ENCODE measurements around the gene ABI1.
A peak's percentile ranks its signal among the peaks of the same experiment; 100 is the strongest.

The ABI1 gene

DNA sequence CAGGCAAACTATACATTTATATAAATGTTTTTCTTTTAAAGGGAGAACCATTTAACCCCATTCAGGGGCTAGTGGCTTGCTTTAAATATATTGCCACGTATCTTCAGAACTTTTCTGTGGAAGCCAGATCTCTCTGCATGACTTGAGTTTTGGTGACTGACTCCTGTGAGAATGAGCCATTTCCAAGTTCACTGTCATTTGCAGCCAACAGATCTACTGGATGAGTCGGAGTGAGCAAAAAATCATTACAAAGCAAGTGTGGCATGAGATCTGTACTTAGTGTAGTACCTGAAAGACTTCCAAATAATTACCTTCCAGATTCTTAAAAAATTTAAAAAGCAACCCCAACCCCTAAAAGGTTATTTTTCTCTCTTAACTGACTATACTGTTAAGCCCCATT, 117.7 kb downstream of the ABI1 start:
- TF ChIP-seq, protein P1, sequence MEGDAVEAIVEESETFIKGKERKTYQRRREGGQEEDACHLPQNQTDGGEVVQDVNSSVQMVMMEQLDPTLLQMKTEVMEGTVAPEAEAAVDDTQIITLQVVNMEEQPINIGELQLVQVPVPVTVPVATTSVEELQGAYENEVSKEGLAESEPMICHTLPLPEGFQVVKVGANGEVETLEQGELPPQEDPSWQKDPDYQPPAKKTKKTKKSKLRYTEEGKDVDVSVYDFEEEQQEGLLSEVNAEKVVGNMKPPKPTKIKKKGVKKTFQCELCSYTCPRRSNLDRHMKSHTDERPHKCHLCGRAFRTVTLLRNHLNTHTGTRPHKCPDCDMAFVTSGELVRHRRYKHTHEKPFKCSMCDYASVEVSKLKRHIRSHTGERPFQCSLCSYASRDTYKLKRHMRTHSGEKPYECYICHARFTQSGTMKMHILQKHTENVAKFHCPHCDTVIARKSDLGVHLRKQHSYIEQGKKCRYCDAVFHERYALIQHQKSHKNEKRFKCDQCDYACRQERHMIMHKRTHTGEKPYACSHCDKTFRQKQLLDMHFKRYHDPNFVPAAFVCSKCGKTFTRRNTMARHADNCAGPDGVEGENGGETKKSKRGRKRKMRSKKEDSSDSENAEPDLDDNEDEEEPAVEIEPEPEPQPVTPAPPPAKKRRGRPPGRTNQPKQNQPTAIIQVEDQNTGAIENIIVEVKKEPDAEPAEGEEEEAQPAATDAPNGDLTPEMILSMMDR (IDR thresholded peaks at IDR 0.05; ENCODE audit: low read depth, low read length) = no peak
- DNase-seq (ENCODE audit: low read depth in 2 of 2) = peak in 1 of 2 donors; percentile 11
- no peak overlapping the region for H3K4me3 ChIP-seq (replicated peaks in 1 of 2; ENCODE audit: low read depth in 2 of 2, low read length in 2 of 2)

DNA sequence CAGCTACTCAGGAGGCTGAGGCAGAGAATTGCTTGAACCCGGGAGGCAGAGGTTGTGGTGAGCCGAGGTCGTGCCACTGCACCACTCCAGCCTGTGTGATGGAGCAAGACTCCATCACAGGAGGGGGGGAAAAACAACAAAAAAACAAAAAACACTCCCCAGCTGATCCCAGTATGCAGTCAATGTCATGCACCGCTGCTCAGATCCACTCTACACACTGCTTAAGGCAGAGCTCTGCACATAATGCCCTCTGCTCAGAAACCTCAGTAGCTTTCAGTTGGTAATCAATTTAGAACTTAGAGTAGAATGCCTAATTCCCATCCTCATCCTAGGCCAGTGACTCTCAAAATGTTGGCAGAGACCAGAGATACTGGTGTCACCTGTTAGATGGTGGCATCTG, 119.4 kb downstream of the ABI1 start:
- TF ChIP-seq, protein P1 (IDR thresholded peaks at IDR 0.05; ENCODE audit: low read depth, low read length) = no peak
- no peak for DNase-seq (ENCODE audit: low read depth in 2 of 2)
- no peak overlapping the region for H3K4me3 ChIP-seq (replicated peaks in 1 of 2; ENCODE audit: low read depth in 2 of 2, low read length in 2 of 2)

DNA sequence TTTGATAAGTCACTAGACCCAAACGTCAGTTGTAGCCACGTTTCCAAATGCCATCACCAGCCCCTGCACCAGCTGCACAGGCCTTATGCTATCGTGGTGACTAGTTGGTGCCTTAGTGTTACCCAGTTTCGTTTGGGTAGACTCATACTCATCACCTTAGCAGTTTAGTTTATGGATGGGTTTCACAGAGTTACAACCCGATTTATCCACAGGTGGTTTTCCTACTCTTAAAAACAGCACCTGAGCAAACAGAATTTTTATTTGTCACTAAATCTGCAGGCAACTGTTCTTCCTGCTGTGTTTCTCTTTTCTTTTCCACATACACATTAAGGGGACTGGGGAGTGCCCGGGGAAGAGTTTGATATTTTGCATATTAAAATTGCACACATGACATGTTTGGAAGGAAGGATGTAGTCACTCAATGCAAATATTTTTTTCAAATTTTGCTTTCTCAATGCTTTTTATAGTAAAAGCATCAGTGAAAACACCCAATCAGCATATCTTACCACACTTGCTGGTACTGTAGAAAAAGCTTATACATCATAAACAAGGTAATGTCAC, 121.6 kb downstream of the ABI1 start:
- TF ChIP-seq, protein P1 (IDR thresholded peaks at IDR 0.05; ENCODE audit: low read depth, low read length) = no peak
- no peak for DNase-seq (ENCODE audit: low read depth in 2 of 2)
- H3K4me3 ChIP-seq (replicated peaks in 1 of 2; ENCODE audit: low read depth in 2 of 2, low read length in 2 of 2) = no peak overlapping the region

DNA sequence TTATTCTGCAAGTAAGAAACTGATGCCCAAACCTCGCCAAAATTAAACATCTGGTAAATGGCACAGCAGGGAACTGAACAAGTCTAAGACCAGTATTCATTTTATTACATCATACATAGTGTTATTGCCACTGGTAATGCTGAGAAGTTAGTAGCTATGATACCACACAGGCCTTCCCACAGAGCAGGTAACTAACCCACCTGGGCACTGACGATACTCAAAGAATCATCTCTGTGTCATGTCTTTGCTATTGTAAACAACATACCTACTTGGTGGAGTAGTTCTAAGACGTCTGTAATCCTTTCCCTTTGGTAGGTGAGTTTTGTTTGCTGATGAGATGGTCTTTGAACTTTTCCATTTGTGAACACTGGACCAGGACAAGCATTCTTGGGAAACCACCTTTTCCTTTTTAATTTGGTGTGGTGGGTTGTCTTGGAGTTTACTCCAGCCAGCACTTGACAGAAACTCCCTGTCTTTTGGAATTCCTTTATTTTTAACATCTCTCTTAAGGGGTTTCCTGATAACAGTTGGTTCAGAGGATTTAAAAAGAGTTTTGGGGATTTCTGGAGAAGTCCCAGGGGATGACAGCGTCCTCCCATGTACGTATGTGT, 122.4 kb downstream of the ABI1 start:
- no peak overlapping the region for H3K4me3 ChIP-seq (replicated peaks in 1 of 2; ENCODE audit: low read depth in 2 of 2, low read length in 2 of 2)
- TF ChIP-seq, protein P1 (IDR thresholded peaks at IDR 0.05; ENCODE audit: low read depth, low read length) = no peak
- no peak for DNase-seq (ENCODE audit: low read depth in 2 of 2)

DNA sequence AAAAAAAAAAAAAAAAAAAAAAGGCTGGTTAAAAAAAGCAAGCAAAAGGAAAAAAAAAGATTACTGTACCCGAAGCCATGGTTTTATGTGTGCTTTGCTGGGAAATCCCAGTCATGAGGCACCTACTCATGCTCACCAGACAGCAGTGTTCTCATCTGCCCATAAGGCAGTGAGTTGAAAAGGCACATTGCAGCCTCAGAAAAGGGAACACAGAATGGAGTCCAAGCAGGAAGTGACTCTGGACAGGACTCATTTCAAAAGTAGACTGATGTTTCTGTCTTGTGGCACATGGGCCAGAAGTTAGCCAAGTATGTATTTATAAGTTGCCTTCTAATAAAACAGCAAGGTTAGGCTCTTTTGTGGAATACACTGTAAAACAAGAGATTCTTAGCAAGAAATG, 123.0 kb downstream of the ABI1 start:
- peak; percentile 4 to 44 for DNase-seq (ENCODE audit: low read depth in 2 of 2)
- TF ChIP-seq, protein P1 (IDR thresholded peaks at IDR 0.05; ENCODE audit: low read depth, low read length) = no peak

DNA sequence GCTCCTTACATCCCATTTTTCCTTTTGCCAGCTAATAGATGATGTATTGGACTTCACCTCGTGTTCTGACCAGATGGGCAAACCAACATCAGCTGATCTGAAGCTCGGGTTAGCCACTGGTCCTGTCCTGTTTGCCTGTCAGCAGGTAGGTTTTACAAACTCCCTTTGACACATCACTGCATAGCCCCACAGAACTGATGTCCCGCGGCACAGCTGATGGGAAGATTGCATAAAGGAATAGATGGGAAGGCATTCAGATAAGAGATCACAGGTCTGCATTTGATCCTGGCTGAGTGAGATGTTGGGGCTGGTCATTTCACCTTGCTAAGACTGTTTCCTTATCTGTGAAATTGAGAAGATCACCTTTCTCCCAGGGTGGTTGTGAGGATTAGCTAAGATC, 125.3 kb downstream of the ABI1 start:
- TF ChIP-seq, protein P1 (IDR thresholded peaks at IDR 0.05; ENCODE audit: low read depth, low read length) = no peak
- no peak for DNase-seq (ENCODE audit: low read depth in 2 of 2)
- no peak overlapping the region for H3K4me3 ChIP-seq (replicated peaks in 1 of 2; ENCODE audit: low read depth in 2 of 2, low read length in 2 of 2)

More for the DNA sequence above, 123.0 kb downstream of the ABI1 start:
- no peak overlapping the region for H3K4me3 ChIP-seq (replicated peaks in 1 of 2; ENCODE audit: low read depth in 2 of 2, low read length in 2 of 2)
